Measurements from ENCODE around the gene GBX1. TPM values are rescaled to one million over a fixed set of nuclear protein-coding genes. Genes with fewer than 3 reads are reported as not detected.

The GBX1 gene
- total RNA-seq, 1 experiment from 2014 or later, result not detected

DNA sequence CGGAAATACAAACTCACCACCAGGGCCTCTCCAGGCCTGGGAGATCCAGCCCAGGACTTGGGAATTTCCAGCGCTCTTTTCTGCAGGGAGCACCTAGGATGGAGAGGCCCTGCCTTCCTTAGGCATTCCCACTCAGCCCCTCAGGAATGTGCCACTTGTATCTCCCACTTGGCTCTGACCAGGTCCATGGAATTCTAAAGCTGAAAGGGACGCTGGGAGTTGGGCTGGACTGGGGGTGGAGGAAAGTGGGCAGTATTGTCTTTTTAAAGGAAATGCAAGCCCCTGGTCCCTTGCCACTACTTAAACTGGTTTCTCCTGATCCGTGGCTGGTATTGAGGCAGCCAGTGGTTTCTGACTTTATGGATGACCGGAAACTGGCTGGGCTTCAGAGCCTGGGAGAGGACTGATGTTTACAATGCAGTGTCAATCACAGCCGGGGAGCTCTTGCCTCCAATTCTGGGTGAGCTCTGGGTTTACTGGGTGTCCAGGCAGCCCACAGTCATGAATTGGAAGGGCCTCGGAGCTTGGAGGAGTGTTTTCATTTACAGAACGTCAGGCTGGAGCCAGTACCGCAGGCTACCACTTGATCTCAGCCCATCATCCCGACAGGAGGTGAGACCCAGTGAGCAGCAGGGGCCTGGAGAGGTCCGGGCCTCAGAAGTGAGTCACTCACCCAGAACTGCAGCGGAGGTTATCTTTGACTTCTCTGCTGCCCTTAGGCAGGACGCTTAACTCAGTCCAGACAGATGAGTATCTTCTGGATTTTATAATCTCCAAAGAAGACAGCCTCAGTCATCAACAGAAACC lies 53.9 kb downstream of the GBX1 start:
- Mint-ChIP-seq H3K9me3 (ENCODE audit: unreplicated experiment) (no peaks in the 10 kb centered on the region), H3K27ac (ENCODE audit: low read depth, unreplicated experiment) (peak overlapping the region; percentile 59), H3K4me1 (ENCODE audit: insufficient read depth, unreplicated experiment) (peaks cover 35% of the 10 kb centered on the region), H3K4me3 (ENCODE audit: unreplicated experiment) (peak overlapping the region; percentile 63), H3K36me3 (ENCODE audit: insufficient read depth, unreplicated experiment) (peaks cover 23% of the 10 kb centered on the region), H3K27me3 (ENCODE audit: insufficient read depth, unreplicated experiment) (no peaks in the 10 kb centered on the region)
- peak; percentile 76 for DNase-seq (ENCODE audit: unreplicated experiment)
- intact Hi-C loops (cut with micrococcal nuclease), result loop anchor here (5.0 kb wide), 2 partner anchors 146 to 336 kb away; no protein-coding TSS in a partner anchor
- ChIA-PET POLR2A (interaction anchor here (0.8 to 8.4 kb wide), 10 partner anchors 9 to 114 kb away, joined by 3 to 128 read pairs (median 4); partner anchors contain the start of genes ABCF2, AGAP3, FASTK and SLC4A2), CTCF (interaction anchor here (0.6 to 15.6 kb wide), 11 partner anchors 8 to 825 kb away, joined by 3 to 315 read pairs (median 5); partner anchors contain the start of genes AGAP3, CDK5, SLC4A2 and TMUB1)
- no TSS peak for BruUV-seq (replicated peaks)
- TF ChIP-seq, protein P1, sequence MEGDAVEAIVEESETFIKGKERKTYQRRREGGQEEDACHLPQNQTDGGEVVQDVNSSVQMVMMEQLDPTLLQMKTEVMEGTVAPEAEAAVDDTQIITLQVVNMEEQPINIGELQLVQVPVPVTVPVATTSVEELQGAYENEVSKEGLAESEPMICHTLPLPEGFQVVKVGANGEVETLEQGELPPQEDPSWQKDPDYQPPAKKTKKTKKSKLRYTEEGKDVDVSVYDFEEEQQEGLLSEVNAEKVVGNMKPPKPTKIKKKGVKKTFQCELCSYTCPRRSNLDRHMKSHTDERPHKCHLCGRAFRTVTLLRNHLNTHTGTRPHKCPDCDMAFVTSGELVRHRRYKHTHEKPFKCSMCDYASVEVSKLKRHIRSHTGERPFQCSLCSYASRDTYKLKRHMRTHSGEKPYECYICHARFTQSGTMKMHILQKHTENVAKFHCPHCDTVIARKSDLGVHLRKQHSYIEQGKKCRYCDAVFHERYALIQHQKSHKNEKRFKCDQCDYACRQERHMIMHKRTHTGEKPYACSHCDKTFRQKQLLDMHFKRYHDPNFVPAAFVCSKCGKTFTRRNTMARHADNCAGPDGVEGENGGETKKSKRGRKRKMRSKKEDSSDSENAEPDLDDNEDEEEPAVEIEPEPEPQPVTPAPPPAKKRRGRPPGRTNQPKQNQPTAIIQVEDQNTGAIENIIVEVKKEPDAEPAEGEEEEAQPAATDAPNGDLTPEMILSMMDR (IDR thresholded peaks at IDR 0.05; ENCODE audit: unreplicated experiment), result no peak

DNA sequence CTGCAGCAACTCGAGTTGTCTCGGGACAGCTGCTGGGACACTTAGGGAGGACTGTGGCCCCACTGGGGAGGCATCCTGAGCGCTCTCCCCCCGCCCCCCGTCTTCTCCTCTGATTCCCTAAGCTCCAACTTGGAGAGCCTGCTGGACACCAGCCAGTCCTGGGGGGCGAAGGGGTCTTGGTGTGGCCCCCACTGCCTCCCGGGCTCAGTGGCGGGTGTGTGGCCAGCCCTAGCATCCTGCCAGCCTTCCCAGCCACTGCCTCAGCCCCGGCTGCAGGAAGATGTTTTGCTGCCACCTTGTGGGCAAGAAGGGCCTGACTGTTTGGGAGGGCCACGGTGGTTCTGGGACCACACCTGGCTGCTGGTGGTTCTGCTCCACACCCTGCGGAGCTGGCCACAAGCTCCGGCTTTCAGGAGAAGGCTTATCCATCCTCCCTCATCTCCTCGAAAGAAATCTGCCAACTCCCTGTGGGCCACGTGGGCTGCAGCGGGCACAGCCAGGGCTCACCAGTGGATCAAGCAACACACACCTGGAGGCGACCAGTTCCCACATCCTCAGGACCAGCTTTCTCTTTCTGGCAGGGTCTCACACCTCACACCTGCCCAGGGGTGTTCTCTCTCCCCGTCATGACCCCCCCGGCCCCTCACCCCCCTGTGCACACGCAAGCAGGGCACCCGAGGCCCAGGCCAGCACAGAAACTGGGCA lies 56.4 kb downstream of the GBX1 start:
- no peak overlapping the region for H3K4me3 Mint-ChIP-seq (ENCODE audit: unreplicated experiment)
- DNase-seq (ENCODE audit: unreplicated experiment), result peak; percentile 76
- no peak overlapping the region for H3K27ac Mint-ChIP-seq (ENCODE audit: low read depth, unreplicated experiment)
- no peaks in the 10 kb centered on the region for H3K9me3 Mint-ChIP-seq (ENCODE audit: unreplicated experiment)
- TF ChIP-seq, protein P1 (IDR thresholded peaks at IDR 0.05; ENCODE audit: unreplicated experiment), result peak; percentile 90
- ChIA-PET CTCF (interaction anchor here (0.6 to 15.6 kb wide), 52 partner anchors 9 to 766 kb away, joined by 3 to 315 read pairs (median 4); partner anchors contain the start of genes ABCB8, AGAP3, ASIC3 and CDK5), POLR2A (interaction anchor here (0.5 to 8.4 kb wide), 5 partner anchors 23 to 233 kb away, joined by 3 to 80 read pairs (median 5); partner anchors contain the start of gene SLC4A2)
- intact Hi-C loops (cut with micrococcal nuclease), result loop anchor here (1.0 to 5.0 kb wide), 6 partner anchors 23 to 334 kb away; partner anchors contain the start of gene ABCB8
- peaks cover 20% of the 10 kb centered on the region for H3K36me3 Mint-ChIP-seq (ENCODE audit: insufficient read depth, unreplicated experiment)
- no peaks in the 10 kb centered on the region for H3K27me3 Mint-ChIP-seq (ENCODE audit: insufficient read depth, unreplicated experiment)
- peaks cover 25% of the 10 kb centered on the region for H3K4me1 Mint-ChIP-seq (ENCODE audit: insufficient read depth, unreplicated experiment)
- BruUV-seq (replicated peaks), result no TSS peak

DNA sequence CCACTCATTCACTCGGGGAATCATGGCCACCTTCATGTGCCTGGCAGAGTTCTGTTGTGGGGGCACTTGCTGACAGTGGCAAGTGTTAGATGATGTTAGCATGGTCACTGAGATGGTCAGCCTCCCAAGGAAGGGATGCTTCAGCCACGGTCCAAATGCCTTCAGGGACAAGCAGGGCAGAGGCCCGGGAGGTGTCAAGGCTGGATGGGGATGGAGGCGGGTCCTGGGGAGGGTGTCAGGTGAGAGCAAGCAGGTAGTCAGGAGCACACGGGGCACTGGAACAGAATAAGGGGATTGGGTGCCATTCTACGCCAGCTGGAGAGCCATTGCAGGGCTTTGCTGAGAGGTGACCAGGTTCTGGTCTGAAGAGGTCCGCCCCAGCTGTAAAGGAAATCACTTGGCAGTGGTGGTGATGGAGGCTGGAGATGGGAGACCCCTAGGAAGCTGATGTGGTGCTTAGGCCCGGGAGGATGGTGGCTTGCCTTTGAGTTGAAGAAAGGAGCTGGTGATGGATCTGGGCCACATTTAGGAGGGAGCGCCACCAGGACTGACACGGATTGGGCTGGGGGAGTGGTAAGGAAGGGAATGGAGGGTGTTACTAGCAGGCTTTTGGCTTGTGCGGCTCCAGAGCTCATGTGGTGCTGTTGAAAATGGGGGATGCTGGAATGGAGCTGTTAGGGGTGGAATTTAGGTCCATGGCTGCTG lies 57.1 kb downstream of the GBX1 start:
- H3K27me3 Mint-ChIP-seq (ENCODE audit: insufficient read depth, unreplicated experiment), result no peaks in the 10 kb centered on the region
- peaks cover 20% of the 10 kb centered on the region for H3K36me3 Mint-ChIP-seq (ENCODE audit: insufficient read depth, unreplicated experiment)
- H3K27ac Mint-ChIP-seq (ENCODE audit: low read depth, unreplicated experiment), result no peak overlapping the region
- H3K4me1 Mint-ChIP-seq (ENCODE audit: insufficient read depth, unreplicated experiment), result peaks cover 21% of the 10 kb centered on the region
- intact Hi-C loops (cut with micrococcal nuclease), result loop anchor here (5.0 kb wide), 2 partner anchors 143 to 333 kb away; no protein-coding TSS in a partner anchor
- ChIA-PET POLR2A (interaction anchor here (1.1 to 8.4 kb wide), 3 partner anchors 22 to 49 kb away, joined by 3 to 80 read pairs (median 9); partner anchors contain the start of gene SLC4A2), CTCF (interaction anchor here (0.6 to 15.6 kb wide), 44 partner anchors 8 to 767 kb away, joined by 3 to 315 read pairs (median 5); partner anchors contain the start of genes ABCB8, AGAP3, ASIC3 and CDK5)
- no peaks in the 10 kb centered on the region for H3K9me3 Mint-ChIP-seq (ENCODE audit: unreplicated experiment)
- BruUV-seq (replicated peaks), result no TSS peak
- no peak for DNase-seq (ENCODE audit: unreplicated experiment)
- H3K4me3 Mint-ChIP-seq (ENCODE audit: unreplicated experiment), result no peak overlapping the region
- TF ChIP-seq, protein P1 (IDR thresholded peaks at IDR 0.05; ENCODE audit: unreplicated experiment), result no peak
